Measurements from ENCODE around the gene RAP1B.

RAP1B gene

GRCh38 chr12:68580911-68581310 lies 29.8 kb upstream of the RAP1B start (continued):
- TF ChIP-seq OSR1 (CRISPR knock-in tag; IDR thresholded peaks at IDR 0.05) (no peak), RARB (CRISPR knock-in tag; IDR thresholded peaks at IDR 0.05) (no peak), ZNF565 (CRISPR knock-in tag; conservative IDR thresholded peaks at IDR 0.05; ENCODE audit: low read depth) (no peak), PPARA (CRISPR knock-in tag; IDR thresholded peaks at IDR 0.05; ENCODE audit: borderline replicate concordance) (no peak), TOX (CRISPR knock-in tag; IDR thresholded peaks at IDR 0.05; ENCODE audit: borderline replicate concordance) (no peak), SNAI2 (CRISPR knock-in tag; IDR thresholded peaks at IDR 0.05) (no peak), ZFP3 (CRISPR knock-in tag; IDR thresholded peaks at IDR 0.05) (no peak), ARNTL (CRISPR knock-in tag; IDR thresholded peaks at IDR 0.05; ENCODE audit: borderline replicate concordance, low read depth) (no peak), TCF4 (CRISPR knock-in tag; IDR thresholded peaks at IDR 0.05; ENCODE audit: borderline replicate concordance) (no peak)
- TF ChIP-seq, protein P1, sequence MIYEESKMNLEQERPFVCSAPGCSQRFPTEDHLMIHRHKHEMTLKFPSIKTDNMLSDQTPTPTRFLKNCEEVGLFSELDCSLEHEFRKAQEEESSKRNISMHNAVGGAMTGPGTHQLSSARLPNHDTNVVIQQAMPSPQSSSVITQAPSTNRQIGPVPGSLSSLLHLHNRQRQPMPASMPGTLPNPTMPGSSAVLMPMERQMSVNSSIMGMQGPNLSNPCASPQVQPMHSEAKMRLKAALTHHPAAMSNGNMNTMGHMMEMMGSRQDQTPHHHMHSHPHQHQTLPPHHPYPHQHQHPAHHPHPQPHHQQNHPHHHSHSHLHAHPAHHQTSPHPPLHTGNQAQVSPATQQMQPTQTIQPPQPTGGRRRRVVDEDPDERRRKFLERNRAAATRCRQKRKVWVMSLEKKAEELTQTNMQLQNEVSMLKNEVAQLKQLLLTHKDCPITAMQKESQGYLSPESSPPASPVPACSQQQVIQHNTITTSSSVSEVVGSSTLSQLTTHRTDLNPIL (CRISPR knock-in tag; IDR thresholded peaks at IDR 0.05; ENCODE audit: low read depth) = no peak

DNA sequence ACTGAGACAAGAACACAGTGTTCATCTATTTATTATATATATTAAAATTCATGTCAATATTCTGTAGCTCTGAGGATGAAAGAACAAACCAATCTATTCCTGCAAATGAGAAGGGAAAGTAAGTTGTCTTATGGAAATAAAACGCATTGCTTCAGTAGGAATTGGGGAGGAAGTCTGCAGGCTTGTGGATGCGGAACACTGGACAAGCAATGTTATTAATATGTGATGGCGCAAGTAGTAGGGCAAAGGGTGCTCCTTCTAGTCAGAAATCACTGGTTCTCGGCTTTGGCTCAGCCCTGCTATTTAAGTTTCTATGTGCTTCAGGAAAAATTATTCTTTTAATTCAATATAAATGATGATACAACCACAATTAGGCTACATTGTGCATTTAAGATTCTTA lies 28.8 kb upstream of the RAP1B start:
- ATAC-seq = no peak
- TF ChIP-seq GLIS3 (CRISPR knock-in tag; IDR thresholded peaks at IDR 0.05) = no peak
- TF ChIP-seq ZC3H10 (CRISPR knock-in tag; IDR thresholded peaks at IDR 0.05) = no peak
- no peak for TF ChIP-seq RARB (CRISPR knock-in tag; IDR thresholded peaks at IDR 0.05)
- TF ChIP-seq, protein P1 (CRISPR knock-in tag; IDR thresholded peaks at IDR 0.05; ENCODE audit: low read depth) = no peak
- TF ChIP-seq OSR1 (CRISPR knock-in tag; IDR thresholded peaks at IDR 0.05) = no peak

DNA sequence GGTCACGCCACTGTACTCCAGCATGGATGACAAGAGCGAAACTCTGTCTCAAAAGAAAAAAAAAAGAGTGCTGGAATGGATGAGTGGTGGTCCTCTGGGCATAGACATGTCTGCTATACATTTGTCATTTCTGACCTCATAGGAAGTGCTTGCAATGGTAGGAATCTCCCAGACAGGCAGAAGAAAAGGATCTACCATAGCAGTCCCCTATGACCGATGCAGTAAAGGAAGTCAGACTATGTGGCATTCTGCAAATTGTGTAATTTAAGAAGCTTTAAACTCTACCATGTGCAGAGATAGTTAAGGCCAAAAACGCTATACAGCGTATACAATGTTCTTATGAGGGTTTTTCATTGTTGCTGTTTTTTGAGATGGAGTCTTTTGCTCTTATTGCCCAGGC lies 24.7 kb upstream of the RAP1B start:
- ATAC-seq = no peak
- TF ChIP-seq PPARA (CRISPR knock-in tag; IDR thresholded peaks at IDR 0.05; ENCODE audit: borderline replicate concordance) = no peak
- no peak for TF ChIP-seq GLIS3 (CRISPR knock-in tag; IDR thresholded peaks at IDR 0.05)
- TF ChIP-seq ZNF8 (CRISPR knock-in tag; IDR thresholded peaks at IDR 0.05) = no peak
- no peak for TF ChIP-seq TSHZ2 (CRISPR knock-in tag; IDR thresholded peaks at IDR 0.05)

- ATAC-seq = no peak
- no peak for TF ChIP-seq PPARA (CRISPR knock-in tag; IDR thresholded peaks at IDR 0.05; ENCODE audit: borderline replicate concordance)
- TF ChIP-seq, protein P1 (CRISPR knock-in tag; IDR thresholded peaks at IDR 0.05; ENCODE audit: low read depth) = no peak
- TF ChIP-seq TCF4 (CRISPR knock-in tag; IDR thresholded peaks at IDR 0.05; ENCODE audit: borderline replicate concordance) = no peak
- TF ChIP-seq ZFP3 (CRISPR knock-in tag; IDR thresholded peaks at IDR 0.05) = no peak
- TF ChIP-seq PATZ1 (CRISPR knock-in tag; IDR thresholded peaks at IDR 0.05; ENCODE audit: borderline replicate concordance) = no peak
- no peak for TF ChIP-seq ZC3H10 (CRISPR knock-in tag; IDR thresholded peaks at IDR 0.05)
- TF ChIP-seq, protein P2, sequence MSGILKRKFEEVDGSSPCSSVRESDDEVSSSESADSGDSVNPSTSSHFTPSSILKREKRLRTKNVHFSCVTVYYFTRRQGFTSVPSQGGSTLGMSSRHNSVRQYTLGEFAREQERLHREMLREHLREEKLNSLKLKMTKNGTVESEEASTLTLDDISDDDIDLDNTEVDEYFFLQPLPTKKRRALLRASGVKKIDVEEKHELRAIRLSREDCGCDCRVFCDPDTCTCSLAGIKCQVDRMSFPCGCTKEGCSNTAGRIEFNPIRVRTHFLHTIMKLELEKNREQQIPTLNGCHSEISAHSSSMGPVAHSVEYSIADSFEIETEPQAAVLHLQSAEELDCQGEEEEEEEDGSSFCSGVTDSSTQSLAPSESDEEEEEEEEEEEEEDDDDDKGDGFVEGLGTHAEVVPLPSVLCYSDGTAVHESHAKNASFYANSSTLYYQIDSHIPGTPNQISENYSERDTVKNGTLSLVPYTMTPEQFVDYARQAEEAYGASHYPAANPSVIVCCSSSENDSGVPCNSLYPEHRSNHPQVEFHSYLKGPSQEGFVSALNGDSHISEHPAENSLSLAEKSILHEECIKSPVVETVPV (CRISPR knock-in tag; IDR thresholded peaks at IDR 0.05) = no peak
- TF ChIP-seq ZFP30 (CRISPR knock-in tag; IDR thresholded peaks at IDR 0.05) = no peak
- TF ChIP-seq TOX (CRISPR knock-in tag; IDR thresholded peaks at IDR 0.05; ENCODE audit: borderline replicate concordance) = no peak
- no peak for TF ChIP-seq ARNTL (CRISPR knock-in tag; IDR thresholded peaks at IDR 0.05; ENCODE audit: borderline replicate concordance, low read depth)
- TF ChIP-seq ISL1 (CRISPR knock-in tag; IDR thresholded peaks at IDR 0.05) = no peak
- no peak for TF ChIP-seq OSR1 (CRISPR knock-in tag; IDR thresholded peaks at IDR 0.05)
- TF ChIP-seq RARB (CRISPR knock-in tag; IDR thresholded peaks at IDR 0.05) = no peak
- no peak for TF ChIP-seq POU6F1 (CRISPR knock-in tag; IDR thresholded peaks at IDR 0.05; ENCODE audit: borderline replicate concordance, low read depth)
- TF ChIP-seq CSDC2 (CRISPR knock-in tag; IDR thresholded peaks at IDR 0.05) = no peak
- TF ChIP-seq GLIS3 (CRISPR knock-in tag; IDR thresholded peaks at IDR 0.05) = no peak
- TF ChIP-seq ESRRG (CRISPR knock-in tag; IDR thresholded peaks at IDR 0.05) = no peak
- TF ChIP-seq SNAI2 (CRISPR knock-in tag; IDR thresholded peaks at IDR 0.05) = no peak
These were observed 23.2 kb upstream of the RAP1B start for GRCh38 chr12:68587448-68587873.

Measured in SK-N-SH treated with all-trans-retinoic acid at 6 μM for 48 hours (cell line).